ENCODE data around the gene MADD. TPM values are rescaled to one million over a fixed set of nuclear protein-coding genes. Genes with fewer than 3 reads are reported as not detected.

Gene MADD
- total and polyA plus RNA-seq, 2 donors (not counting 3 experiments of a cell fraction or from before 2014, with no cell fraction given), result 35.3 to 36.8 TPM

DNA sequence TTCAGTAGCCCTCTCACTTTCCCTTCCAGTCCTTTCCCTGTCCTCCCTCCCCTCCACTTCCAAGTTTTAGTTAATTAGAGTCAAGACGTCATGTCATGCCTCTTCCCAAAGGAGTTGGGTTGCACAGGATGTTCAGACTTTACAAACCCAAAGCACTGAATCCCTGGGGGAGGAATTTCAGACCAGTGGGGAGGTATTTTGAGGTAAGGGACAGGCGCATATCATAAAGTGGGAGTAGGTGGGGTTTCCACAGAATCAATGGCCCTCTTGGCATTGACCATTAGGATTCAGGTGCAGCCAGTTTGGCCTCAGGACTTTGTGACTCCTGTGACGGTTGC, 20.6 kb upstream of the MADD start:
- H3K36me3 ChIP-seq (ENCODE audit: control insufficient read depth in 2 of 2, extremely low read depth in 1 of 2, insufficient read depth in 2 of 2, low read length in 2 of 2), result peaks cover 0 to 14% of the 10 kb centered on the region in 2 experiments

DNA sequence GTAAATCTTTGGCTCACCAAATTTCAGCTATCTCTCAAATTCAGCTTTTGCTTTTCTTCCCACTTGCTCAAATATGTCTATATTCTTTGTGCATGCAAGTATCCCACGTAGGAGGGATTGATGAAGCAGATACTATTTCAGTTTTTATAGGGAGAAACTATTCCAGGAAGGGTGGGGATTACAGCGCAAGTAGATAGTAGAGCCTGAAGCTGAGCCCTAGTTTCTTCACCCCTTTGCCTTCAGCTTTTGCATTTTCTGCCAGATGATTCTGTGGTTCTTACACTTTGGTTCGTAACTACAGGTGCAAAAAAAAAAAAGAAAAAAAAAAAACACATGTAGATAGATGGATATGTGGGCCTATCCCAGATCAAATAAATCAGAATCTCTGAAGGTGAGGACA, 18.2 kb upstream of the MADD start:
- peaks cover 28% of the 10 kb centered on the region for H3K4me1 ChIP-seq (ENCODE audit: control insufficient read depth, extremely low read depth, insufficient read depth, low read length)
- H3K36me3 ChIP-seq (ENCODE audit: control insufficient read depth in 2 of 2, extremely low read depth in 1 of 2, insufficient read depth in 2 of 2, low read length in 2 of 2), result peaks cover 0 to 3% of the 10 kb centered on the region in 2 experiments
- no peak overlapping the region for H3K27ac ChIP-seq (ENCODE audit: insufficient read depth, low read depth, low read length)
- no peak overlapping the region for H2AFZ ChIP-seq (ENCODE audit: low read depth, low read length)
- H3K4me2 ChIP-seq (ENCODE audit: insufficient read depth, low read length), result no peak overlapping the region
- no peaks in the 10 kb centered on the region for H4K20me1 ChIP-seq (replicated peaks; ENCODE audit: control insufficient read depth, extremely low read depth, insufficient read depth, low read length)
- H3K9me3 ChIP-seq (replicated peaks; ENCODE audit: control insufficient read depth, insufficient read depth, low read length), result no peaks in the 10 kb centered on the region
- no peak overlapping the region for H3K4me3 ChIP-seq (replicated peaks in 1 of 3; ENCODE audit: insufficient read depth in 1 of 3, low read depth in 1 of 3, low read length in 3 of 3)
- H3K9me1 ChIP-seq (replicated peaks; ENCODE audit: control insufficient read depth, extremely low read depth, insufficient read depth, low read length), result no peaks in the 10 kb centered on the region
- FAIRE-seq, result no peak
- ChIA-PET CTCF (no interaction called here), POLR2A (no interaction called here)
- H3K9ac ChIP-seq (replicated peaks; ENCODE audit: extremely low read depth, insufficient read depth, low read length), result no peak overlapping the region
- DNase-seq (ENCODE audit: low read depth, low spot score), result no peak
- dilution Hi-C loops (cut with MboI; ENCODE audit: extremely low pct_ligation_motif_present, low sequenced_read_pairs) (no loop called here), intact Hi-C loops (cut with micrococcal nuclease) (no loop called here)
- peaks cover 8% of the 10 kb centered on the region for H3K79me2 ChIP-seq (ENCODE audit: control insufficient read depth, insufficient read depth, low read length)
- BruUV-seq (replicated peaks), result no TSS peak
- no peaks in the 10 kb centered on the region for H3K27me3 ChIP-seq (ENCODE audit: control insufficient read depth in 2 of 2, insufficient read depth in 2 of 2, low read length in 2 of 2)
- TF ChIP-seq CTCF (IDR thresholded peaks at IDR 0.05; ENCODE audit: extremely low read depth in 1 of 2, insufficient read depth in 1 of 2, low read depth in 1 of 2, low read length in 2 of 2), result no peak
- no peak for TF ChIP-seq FOS (IDR thresholded peaks at IDR 0.05; ENCODE audit: borderline replicate concordance, insufficient read depth, low read length)
- TF ChIP-seq MYC (IDR thresholded peaks at IDR 0.05; ENCODE audit: low read depth, low read length), result no peak
- TF ChIP-seq POLR2A (IDR thresholded peaks at IDR 0.05; ENCODE audit: low read depth, low read length), result no peak
- no peak for TF ChIP-seq EZH2 (IDR thresholded peaks at IDR 0.05; ENCODE audit: borderline replicate concordance, low read depth, low read length, severe bottlenecking)
- no peak for TF ChIP-seq JUN (IDR thresholded peaks at IDR 0.05; ENCODE audit: borderline replicate concordance, insufficient read depth, insufficient read length, low read depth)

More for the DNA sequence above, 20.6 kb upstream of the MADD start:
- ChIA-PET CTCF (interaction anchor here (0.6 to 2.3 kb wide), 8 partner anchors 10 to 427 kb away, joined by 3 to 38 read pairs (median 6); partner anchors contain the start of genes DDB2 and NR1H3), POLR2A (interaction anchor here (1.0 to 1.9 kb wide), 3 partner anchors 15 to 35 kb away, joined by 3 to 15 read pairs (median 3); partner anchors contain the start of gene DDB2)
- Histone ChIP-seq H3K27me3 (ENCODE audit: control insufficient read depth in 2 of 2, insufficient read depth in 2 of 2, low read length in 2 of 2) (no peaks in the 10 kb centered on the region), H3K9ac (replicated peaks; ENCODE audit: extremely low read depth, insufficient read depth, low read length) (peak overlapping the region; percentile 76), H3K4me2 (ENCODE audit: insufficient read depth, low read length) (peak overlapping the region; percentile 80), H3K79me2 (ENCODE audit: control insufficient read depth, insufficient read depth, low read length) (peaks cover 8% of the 10 kb centered on the region), H4K20me1 (replicated peaks; ENCODE audit: control insufficient read depth, extremely low read depth, insufficient read depth, low read length) (no peaks in the 10 kb centered on the region), H3K4me1 (ENCODE audit: control insufficient read depth, extremely low read depth, insufficient read depth, low read length) (peaks cover 18% of the 10 kb centered on the region), H3K27ac (ENCODE audit: insufficient read depth, low read depth, low read length) (peak overlapping the region; percentile 49), H3K9me1 (replicated peaks; ENCODE audit: control insufficient read depth, extremely low read depth, insufficient read depth, low read length) (no peaks in the 10 kb centered on the region), H3K4me3 (replicated peaks in 1 of 3; ENCODE audit: insufficient read depth in 1 of 3, low read depth in 1 of 3, low read length in 3 of 3) (peak overlapping the region; percentile 50 to 74 (median 68)), H3K9me3 (replicated peaks; ENCODE audit: control insufficient read depth, insufficient read depth, low read length) (no peaks in the 10 kb centered on the region), H2AFZ (ENCODE audit: low read depth, low read length) (peak overlapping the region; percentile 77)
- no peak for FAIRE-seq
- intact Hi-C loops (cut with micrococcal nuclease), result loop anchor here (1.0 kb wide), 1 partner anchor 20 kb away; no protein-coding TSS in a partner anchor
- dilution Hi-C loops (cut with MboI; ENCODE audit: extremely low pct_ligation_motif_present, low sequenced_read_pairs), result no loop called here
- DNase-seq (ENCODE audit: low read depth, low spot score), result no peak
- no peak for TF ChIP-seq POLR2A (IDR thresholded peaks at IDR 0.05; ENCODE audit: low read depth, low read length)
- no TSS peak for BruUV-seq (replicated peaks)

Data from endothelial cell of umbilical vein (primary cell).